ENCODE data around the gene NMRK1. TPM values are rescaled to one million over a fixed set of nuclear protein-coding genes. Genes with fewer than 3 reads are reported as not detected.

The NMRK1 gene
- 1.7 and 2.3 TPM in 2 replicates for total RNA-seq (ENCODE audit: low replicate concordance)

DNA sequence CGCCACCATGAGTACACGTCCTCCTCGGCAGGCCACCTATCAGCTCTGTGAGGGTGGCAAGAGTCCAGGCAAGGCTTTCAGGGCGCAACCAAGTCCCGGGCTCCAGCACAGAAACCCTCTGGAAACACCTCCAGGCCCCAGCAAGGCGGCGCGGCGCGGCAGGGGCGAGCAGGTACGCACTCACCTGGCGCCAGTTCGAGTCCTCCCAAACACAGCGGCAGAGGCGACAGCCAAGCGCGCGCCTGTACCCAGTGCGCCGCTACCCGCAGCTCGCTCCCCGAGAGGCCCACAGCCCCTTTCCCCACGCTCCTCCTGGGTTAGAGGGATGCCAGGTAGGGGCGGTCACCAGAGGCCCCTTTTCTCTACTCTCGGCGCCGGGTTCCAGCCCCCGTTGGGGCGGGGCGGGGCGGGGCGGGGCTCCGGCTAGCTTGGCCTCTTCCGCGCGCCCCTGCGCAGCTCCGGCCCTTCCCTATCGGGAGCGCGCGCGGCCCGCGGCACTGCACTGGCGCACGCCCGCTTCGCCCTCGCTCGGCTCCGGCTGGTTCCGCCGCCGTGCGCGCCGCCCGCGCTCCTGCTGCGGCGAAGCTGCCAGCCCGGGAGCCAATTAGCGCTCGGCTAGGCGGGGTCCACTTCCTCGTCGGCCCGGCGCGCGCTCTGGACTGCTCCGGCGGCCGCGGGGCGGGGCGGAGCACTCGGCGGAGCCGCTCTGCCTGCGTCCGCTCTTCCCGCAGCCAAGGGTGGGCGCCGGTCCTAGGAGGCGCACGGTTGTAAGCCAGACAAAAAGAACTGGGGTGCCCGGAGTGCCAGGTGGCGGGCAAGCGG lies at the start of gene NMRK1, which contains the start of gene OSTF1:
NMRK1 (minus strand) TSS at position 332 of the 822 bp plus-strand sequence. CDS start 5,040 bp downstream, outside the sequence.
OSTF1 (plus strand) TSS at position 691 of the 822 bp plus-strand sequence. CDS start 179 bp downstream, outside the sequence.
- peak within 1 kb of the TSS; percentile 74 for H3K4me3 ChIP-seq

DNA sequence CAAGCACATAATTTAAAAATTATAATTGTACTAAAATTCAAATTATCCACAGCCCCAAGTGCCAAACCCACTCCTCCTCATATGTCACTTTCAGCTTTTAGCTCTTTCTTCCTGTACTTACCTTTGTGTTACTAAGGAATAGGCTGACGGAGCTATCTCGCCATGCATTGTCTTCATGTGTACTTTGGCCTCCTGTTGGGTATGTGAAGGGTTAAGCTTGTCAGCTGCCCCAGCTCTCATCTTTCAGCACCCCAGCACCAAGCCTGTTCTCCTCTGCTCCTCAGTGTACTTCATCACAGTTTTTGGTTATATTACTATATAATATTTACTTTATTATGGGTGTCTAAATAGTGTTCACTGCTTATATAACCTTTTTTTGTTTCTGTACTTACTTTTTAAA lies 46.5 kb upstream of the NMRK1 start:
- Histone ChIP-seq H3K4me2 (peak overlapping the region; percentile 13), H4K20me1 (ENCODE audit: low read depth) (no peaks in the 10 kb centered on the region), H3F3A (ENCODE audit: low read depth) (no peaks in the 10 kb centered on the region), H3K79me2 (ENCODE audit: low read depth) (no peaks in the 10 kb centered on the region), H3K9ac (no peak overlapping the region), H3K27ac (no peak overlapping the region), H3K4me1 (peaks cover 21% of the 10 kb centered on the region), H3K27me3 (no peaks in the 10 kb centered on the region), H3K4me3 (no peak overlapping the region), H2AFZ (replicated peaks) (no peak overlapping the region), H3K36me3 (no peaks in the 10 kb centered on the region), H3K9me3 (ENCODE audit: low read depth) (no peaks in the 10 kb centered on the region)
- Mint-ChIP-seq H3K27me3 (ENCODE audit: insufficient read depth, low read depth) (no peaks in the 10 kb centered on the region), H3K4me3 (no peak overlapping the region), H3K27ac (no peak overlapping the region), H3K9me3 (no peaks in the 10 kb centered on the region), H3K36me3 (no peaks in the 10 kb centered on the region), H3K4me1 (peaks cover 8% of the 10 kb centered on the region)
- peak; percentile 31 for DNase-seq (ENCODE audit: low spot score)
- TF ChIP-seq EZH2 (IDR thresholded peaks at IDR 0.05) (no peak), CTCF (IDR thresholded peaks at IDR 0.05) (no peak), EZH2phosphoT487 (IDR thresholded peaks at IDR 0.05) (no peak)

More for the DNA sequence above, at the start of gene NMRK1, which contains the start of gene OSTF1:
- Histone ChIP-seq H3K4me2 (peak within 1 kb of the TSS; percentile 94), H3K27ac (no peak within 1 kb of the TSS), H3F3A (ENCODE audit: low read depth) (peaks cover 14% of the 10 kb centered on the region), H3K9me3 (ENCODE audit: low read depth) (no peaks in the 10 kb centered on the region), H4K20me1 (ENCODE audit: low read depth) (no peaks in the 10 kb centered on the region), H3K9ac (no peak within 1 kb of the TSS), H3K4me1 (no peaks in the 10 kb centered on the region), H3K79me2 (ENCODE audit: low read depth) (no peaks in the 10 kb centered on the region), H2AFZ (replicated peaks) (peak within 1 kb of the TSS; percentile 95), H3K27me3 (peaks cover 16% of the 10 kb centered on the region), H3K36me3 (no peaks in the 10 kb centered on the region)
- peak; percentile 99 for DNase-seq (ENCODE audit: low spot score)
- TF ChIP-seq EZH2phosphoT487 (IDR thresholded peaks at IDR 0.05) (no peak), EZH2 (IDR thresholded peaks at IDR 0.05) (no peak), CTCF (IDR thresholded peaks at IDR 0.05) (no peak)
- peaks cover 28% of the 10 kb centered on the region for H3K4me1 Mint-ChIP-seq
- H3K36me3 Mint-ChIP-seq: no peaks in the 10 kb centered on the region
- H3K27ac Mint-ChIP-seq: no peak within 1 kb of the TSS
- peak within 1 kb of the TSS; percentile 94 for H3K4me3 Mint-ChIP-seq
- H3K9me3 Mint-ChIP-seq: no peaks in the 10 kb centered on the region
- peaks cover 6% of the 10 kb centered on the region for H3K27me3 Mint-ChIP-seq (ENCODE audit: insufficient read depth, low read depth)

DNA sequence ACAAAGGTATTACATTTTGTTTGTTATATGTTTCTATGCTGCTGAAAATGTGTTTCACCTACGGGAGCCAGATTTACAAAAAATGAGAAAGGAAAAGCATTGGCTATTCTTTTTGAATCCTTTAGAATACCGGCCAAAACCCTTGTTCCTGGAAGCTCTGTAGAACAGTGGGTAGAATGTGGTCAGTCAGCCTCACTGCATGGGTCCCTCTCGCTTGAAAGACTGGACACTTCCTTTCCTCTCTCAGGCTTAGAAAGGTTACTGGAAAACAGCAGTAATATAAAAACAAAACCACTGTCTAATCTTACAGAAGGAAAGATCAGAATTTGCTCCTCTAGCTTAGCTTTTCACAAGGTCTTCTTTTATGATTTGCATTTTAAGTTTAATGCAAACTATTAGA lies 45.4 kb upstream of the NMRK1 start:
- H3K79me2 ChIP-seq (ENCODE audit: low read depth): no peaks in the 10 kb centered on the region
- no peaks in the 10 kb centered on the region for H3K27me3 ChIP-seq
- Mint-ChIP-seq H3K27me3 (ENCODE audit: insufficient read depth, low read depth) (no peaks in the 10 kb centered on the region), H3K36me3 (no peaks in the 10 kb centered on the region), H3K4me1 (peaks cover 8% of the 10 kb centered on the region), H3K4me3 (no peak overlapping the region), H3K9me3 (no peaks in the 10 kb centered on the region), H3K27ac (no peak overlapping the region)
- H2AFZ ChIP-seq (replicated peaks): peak overlapping the region; percentile 74
- H3K27ac ChIP-seq: no peak overlapping the region
- no peak overlapping the region for H3K9ac ChIP-seq
- H4K20me1 ChIP-seq (ENCODE audit: low read depth): no peaks in the 10 kb centered on the region
- peak overlapping the region; percentile 13 for H3K4me2 ChIP-seq
- H3K9me3 ChIP-seq (ENCODE audit: low read depth): no peaks in the 10 kb centered on the region
- peak; percentile 45 for DNase-seq (ENCODE audit: low spot score)
- peaks cover 21% of the 10 kb centered on the region for H3K4me1 ChIP-seq
- TF ChIP-seq CTCF (IDR thresholded peaks at IDR 0.05) (no peak), EZH2 (IDR thresholded peaks at IDR 0.05) (no peak), EZH2phosphoT487 (IDR thresholded peaks at IDR 0.05) (no peak)
- no peak overlapping the region for H3K4me3 ChIP-seq
- no peaks in the 10 kb centered on the region for H3K36me3 ChIP-seq
- H3F3A ChIP-seq (ENCODE audit: low read depth): no peaks in the 10 kb centered on the region
